ENCODE results near the gene ASPSCR1.

ASPSCR1 gene, protein sequence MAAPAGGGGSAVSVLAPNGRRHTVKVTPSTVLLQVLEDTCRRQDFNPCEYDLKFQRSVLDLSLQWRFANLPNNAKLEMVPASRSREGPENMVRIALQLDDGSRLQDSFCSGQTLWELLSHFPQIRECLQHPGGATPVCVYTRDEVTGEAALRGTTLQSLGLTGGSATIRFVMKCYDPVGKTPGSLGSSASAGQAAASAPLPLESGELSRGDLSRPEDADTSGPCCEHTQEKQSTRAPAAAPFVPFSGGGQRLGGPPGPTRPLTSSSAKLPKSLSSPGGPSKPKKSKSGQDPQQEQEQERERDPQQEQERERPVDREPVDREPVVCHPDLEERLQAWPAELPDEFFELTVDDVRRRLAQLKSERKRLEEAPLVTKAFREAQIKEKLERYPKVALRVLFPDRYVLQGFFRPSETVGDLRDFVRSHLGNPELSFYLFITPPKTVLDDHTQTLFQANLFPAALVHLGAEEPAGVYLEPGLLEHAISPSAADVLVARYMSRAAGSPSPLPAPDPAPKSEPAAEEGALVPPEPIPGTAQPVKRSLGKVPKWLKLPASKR

DNA sequence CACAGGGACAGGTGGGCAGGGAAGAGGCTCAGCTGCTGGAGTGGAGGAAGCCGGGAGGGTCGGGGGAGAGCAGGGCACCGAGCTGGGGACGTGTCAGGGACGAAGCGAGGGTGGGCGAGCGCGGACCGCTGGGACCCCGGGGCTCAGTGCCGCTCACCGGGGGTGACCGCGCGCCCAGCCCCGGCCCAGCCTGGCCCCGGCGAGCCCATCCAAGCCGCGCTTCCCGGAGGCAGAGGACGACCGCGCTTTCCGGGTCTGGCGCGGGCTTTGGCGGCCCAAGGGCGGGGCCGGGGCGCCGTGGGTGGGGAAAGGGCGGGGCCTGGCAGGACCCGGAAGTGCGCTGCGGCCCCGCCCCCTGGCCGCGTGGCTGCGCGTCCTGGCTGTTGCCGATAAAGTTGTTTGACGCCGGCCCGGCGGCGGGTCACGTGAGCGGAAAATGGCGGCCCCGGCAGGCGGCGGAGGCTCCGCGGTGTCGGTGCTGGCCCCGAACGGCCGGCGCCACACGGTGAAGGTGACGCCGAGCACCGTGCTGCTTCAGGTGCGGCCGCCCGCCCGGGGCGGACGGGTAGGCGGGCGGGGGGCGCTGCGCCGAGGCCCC is at the start of gene ASPSCR1:
ASPSCR1 (plus strand) TSS at position 419 of the 598 bp plus-strand sequence; CDS start at position 437, 18 bp downstream.
- Histone ChIP-seq H3K9me2 (replicated peaks; ENCODE audit: insufficient read depth, low read length) (no peaks in the 10 kb centered on the region), H3K27me3 (ENCODE audit: low read length) (no peaks in the 10 kb centered on the region), H3K4me2 (ENCODE audit: low read depth, low read length, poor library complexity, severe bottlenecking) (peak within 1 kb of the TSS; percentile 80), H3K36me3 (ENCODE audit: low read length) (no peaks in the 10 kb centered on the region), H3K9ac (ENCODE audit: low read length) (peak within 1 kb of the TSS; percentile 93), H3F3A (ENCODE audit: insufficient read depth) (no peaks in the 10 kb centered on the region; the same call in 1 of the 2 replicates), H3K27ac (ENCODE audit: low read depth, low read length) (peak within 1 kb of the TSS; percentile 72), H3K79me2 (ENCODE audit: insufficient read depth, low read length) (peaks cover 9% of the 10 kb centered on the region; the same call in 1 of the 2 replicates), H3K4me3 (ENCODE audit: insufficient read depth, low read length, poor library complexity, severe bottlenecking) (peak within 1 kb of the TSS; percentile 88), H4K20me1 (ENCODE audit: low read depth, low read length) (no peaks in the 10 kb centered on the region), H3K9me3 (ENCODE audit: insufficient read depth, low read length) (peaks cover 4% of the 10 kb centered on the region; the same call in 1 of the 2 replicates), H2AFZ (ENCODE audit: low read depth, low read length, severe bottlenecking) (peak within 1 kb of the TSS; percentile 77)
- no peak for TF ChIP-seq CTCF (IDR thresholded peaks at IDR 0.05; ENCODE audit: insufficient read depth, low read length, poor library complexity, severe bottlenecking)
- TF ChIP-seq EZH2phosphoT487 (conservative IDR thresholded peaks at IDR 0.05; ENCODE audit: low read length) = no peak

DNA sequence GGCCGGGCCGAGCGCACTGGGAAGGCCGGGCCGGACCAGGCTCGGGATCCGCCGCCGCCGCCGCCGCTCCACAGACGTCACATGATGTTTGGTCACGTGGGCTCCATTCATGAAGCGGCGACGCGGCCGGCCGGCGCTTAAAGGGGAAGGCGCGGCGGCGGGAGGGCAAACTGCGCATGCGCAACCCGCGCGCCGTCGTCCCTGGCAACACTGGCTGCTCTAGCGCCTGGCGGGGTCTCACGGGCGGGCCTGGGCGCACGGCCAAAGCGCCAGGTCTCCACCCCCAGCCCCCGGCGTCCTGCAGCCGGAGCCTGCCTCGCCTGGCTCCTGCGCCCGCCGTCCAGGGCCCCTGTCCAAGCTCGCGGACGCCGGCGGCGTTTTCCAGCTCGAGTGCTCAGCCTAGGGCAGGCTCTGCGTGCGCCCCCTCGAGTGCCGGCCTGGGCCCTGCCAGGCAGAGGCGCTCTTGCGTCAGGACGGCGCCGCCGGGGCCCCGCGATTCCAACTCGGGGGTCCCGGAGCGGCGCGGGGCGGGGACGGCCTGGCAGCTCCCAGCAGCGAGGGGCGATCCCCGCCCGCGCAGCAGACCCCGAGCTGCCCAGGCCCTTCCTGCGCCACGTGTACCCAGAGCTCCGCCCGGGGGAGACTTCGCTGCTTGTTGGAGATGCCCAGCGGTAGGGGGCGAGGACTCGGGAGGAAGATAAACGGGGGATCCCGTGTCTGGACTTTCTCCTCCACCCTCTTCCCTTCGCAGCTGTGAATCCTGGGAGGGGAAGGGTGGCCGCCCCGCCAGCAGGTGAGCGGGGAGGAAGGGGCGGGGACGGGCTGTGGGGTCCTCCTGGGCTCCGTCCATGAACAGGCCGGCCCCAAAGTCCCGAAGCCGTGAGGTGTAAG is 49.5 kb upstream of the ASPSCR1 start, which contains the start of gene MAFG:
MAFG (minus strand) TSS at position 83 of the 891 bp plus-strand sequence. CDS start 4,550 bp downstream, outside the sequence.
- Histone ChIP-seq H3F3A (ENCODE audit: insufficient read depth) (peaks cover 21% of the 10 kb centered on the region), H4K20me1 (ENCODE audit: low read depth, low read length) (no peaks in the 10 kb centered on the region), H3K36me3 (ENCODE audit: low read length) (no peaks in the 10 kb centered on the region), H3K4me2 (ENCODE audit: low read depth, low read length, poor library complexity, severe bottlenecking) (peak within 1 kb of the TSS; percentile 71), H2AFZ (ENCODE audit: low read depth, low read length, severe bottlenecking) (peak within 1 kb of the TSS; percentile 50), H3K9ac (ENCODE audit: low read length) (peak within 1 kb of the TSS; percentile 93), H3K4me3 (ENCODE audit: insufficient read depth, low read length, poor library complexity, severe bottlenecking) (peak within 1 kb of the TSS; percentile 92), H3K27me3 (ENCODE audit: low read length) (no peaks in the 10 kb centered on the region), H3K79me2 (ENCODE audit: insufficient read depth, low read length) (peaks cover 40% of the 10 kb centered on the region), H3K9me3 (ENCODE audit: insufficient read depth, low read length) (no peaks in the 10 kb centered on the region), H3K9me2 (replicated peaks; ENCODE audit: insufficient read depth, low read length) (no peaks in the 10 kb centered on the region), H3K27ac (ENCODE audit: low read depth, low read length) (peak within 1 kb of the TSS; percentile 86)
- TF ChIP-seq EZH2phosphoT487 (conservative IDR thresholded peaks at IDR 0.05; ENCODE audit: low read length) (no peak), CTCF (IDR thresholded peaks at IDR 0.05; ENCODE audit: insufficient read depth, low read length, poor library complexity, severe bottlenecking) (peak; percentile 88)

DNA sequence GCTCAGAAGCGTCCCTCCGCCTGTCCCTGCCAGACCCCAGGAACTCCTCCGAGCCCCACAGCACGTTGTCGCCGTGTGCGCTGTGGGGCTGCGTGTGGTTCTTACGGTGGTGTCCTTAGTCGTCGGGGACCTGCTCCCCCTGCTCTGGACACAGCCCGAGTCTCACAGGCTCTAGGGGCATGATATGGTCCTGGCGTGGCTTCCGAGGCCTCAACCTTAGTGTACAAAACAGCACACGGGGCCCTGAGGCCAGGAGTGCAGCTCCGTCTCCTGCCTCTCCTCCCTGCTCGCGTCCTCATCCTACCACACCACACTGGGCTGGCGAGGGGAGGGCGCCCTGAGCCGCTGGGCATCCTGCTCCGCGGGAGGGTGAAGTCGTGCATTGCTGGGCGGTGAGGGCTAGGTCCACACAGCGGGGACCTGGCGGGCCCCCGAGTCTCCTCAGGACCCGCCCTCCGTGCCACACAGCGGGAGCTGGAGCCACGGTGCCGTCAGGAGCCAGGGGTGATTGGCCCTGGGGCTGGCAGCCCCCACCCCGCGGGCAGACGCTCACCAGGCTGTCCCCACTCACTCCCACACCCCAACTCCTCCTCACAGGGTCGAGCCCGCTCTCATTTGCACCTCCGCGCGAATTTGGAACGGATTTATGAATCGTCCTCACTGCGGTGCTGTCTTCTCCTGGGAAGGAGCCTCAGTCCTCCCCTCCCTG is 48.7 kb upstream of the ASPSCR1 start:
- Histone ChIP-seq H3K27ac (ENCODE audit: low read depth, low read length) (peak overlapping the region; percentile 61), H3K27me3 (ENCODE audit: low read length) (no peaks in the 10 kb centered on the region), H3K36me3 (ENCODE audit: low read length) (no peaks in the 10 kb centered on the region), H4K20me1 (ENCODE audit: low read depth, low read length) (no peaks in the 10 kb centered on the region), H3K9me2 (replicated peaks; ENCODE audit: insufficient read depth, low read length) (no peaks in the 10 kb centered on the region), H2AFZ (ENCODE audit: low read depth, low read length, severe bottlenecking) (no peak overlapping the region), H3K9ac (ENCODE audit: low read length) (peak overlapping the region; percentile 71), H3K9me3 (ENCODE audit: insufficient read depth, low read length) (no peaks in the 10 kb centered on the region), H3F3A (ENCODE audit: insufficient read depth) (peaks cover 24% of the 10 kb centered on the region), H3K4me2 (ENCODE audit: low read depth, low read length, poor library complexity, severe bottlenecking) (peak overlapping the region; percentile 64), H3K4me3 (ENCODE audit: insufficient read depth, low read length, poor library complexity, severe bottlenecking) (peak overlapping the region; percentile 72), H3K79me2 (ENCODE audit: insufficient read depth, low read length) (peaks cover 34% of the 10 kb centered on the region)
- TF ChIP-seq EZH2phosphoT487 (conservative IDR thresholded peaks at IDR 0.05; ENCODE audit: low read length) (no peak), CTCF (IDR thresholded peaks at IDR 0.05; ENCODE audit: insufficient read depth, low read length, poor library complexity, severe bottlenecking) (no peak)

Data from SU-DHL-6 (cell line).